ENCODE data around the gene KIR3DL3.

GRCh38 chr19:54731191-54731590 is 6.9 kb downstream of the KIR3DL3 start:
- TF ChIP-seq PATZ1 (CRISPR knock-in tag; IDR thresholded peaks at IDR 0.05; ENCODE audit: borderline replicate concordance) (no peak), OSR1 (CRISPR knock-in tag; IDR thresholded peaks at IDR 0.05) (no peak), ZFP30 (CRISPR knock-in tag; IDR thresholded peaks at IDR 0.05) (no peak), BACH2 (CRISPR knock-in tag; IDR thresholded peaks at IDR 0.05; ENCODE audit: borderline replicate concordance) (no peak), CSRNP3 (CRISPR knock-in tag; IDR thresholded peaks at IDR 0.05) (no peak), SNAI2 (CRISPR knock-in tag; IDR thresholded peaks at IDR 0.05) (no peak), ARNTL (CRISPR knock-in tag; IDR thresholded peaks at IDR 0.05; ENCODE audit: borderline replicate concordance, low read depth) (no peak)
